ENCODE data around the gene CS.

The CS gene

GRCh38 chr12:56333679-56334489 is 33.8 kb upstream of the CS start, which contains the start of gene PAN2:
Gene PAN2, minus strand, starts transcription at chr12:56334000. Its CDS starts 906 bp downstream, at chr12:56333094.
- Histone ChIP-seq H3K27ac (peak within 1 kb of the TSS; percentile 87), H3K4me1 (ENCODE audit: control insufficient read depth in 1 of 2, insufficient read depth in 1 of 2, low read depth in 1 of 2, low read length in 1 of 2) (peaks cover 24 to 25% of the 10 kb centered on the region in 2 experiments), H3K27me3 (no peaks in the 10 kb centered on the region), H3K9me3 (no peaks in the 10 kb centered on the region), H3K4me3 (ENCODE audit: low read depth in 1 of 2, low read length in 1 of 2) (peak within 1 kb of the TSS; percentile 75 to 90), H3K36me3 (no peaks in the 10 kb centered on the region)
- TF ChIP-seq CTCF (IDR thresholded peaks at IDR 0.05): peak; percentile 27

GRCh38 chr12:56333197-56333678 is 33.1 kb upstream of the CS start:
- no peaks in the 10 kb centered on the region for H3K27me3 ChIP-seq
- H3K4me1 ChIP-seq (ENCODE audit: control insufficient read depth in 1 of 2, insufficient read depth in 1 of 2, low read depth in 1 of 2, low read length in 1 of 2): peaks cover 18 to 19% of the 10 kb centered on the region in 2 experiments
- peak overlapping the region; percentile 75 to 90 for H3K4me3 ChIP-seq (ENCODE audit: low read depth in 1 of 2, low read length in 1 of 2)
- TF ChIP-seq CTCF (IDR thresholded peaks at IDR 0.05): no peak
- H3K27ac ChIP-seq: peak overlapping the region; percentile 87
- H3K9me3 ChIP-seq: no peaks in the 10 kb centered on the region
- peaks cover 3% of the 10 kb centered on the region for H3K36me3 ChIP-seq

- Histone ChIP-seq H3K4me3 (ENCODE audit: low read depth in 1 of 2, low read length in 1 of 2) (peak overlapping the region in 1 of 2 experiments; percentile 75), H3K27ac (peak overlapping the region; percentile 87), H3K27me3 (no peaks in the 10 kb centered on the region), H3K9me3 (no peaks in the 10 kb centered on the region), H3K4me1 (ENCODE audit: control insufficient read depth in 1 of 2, insufficient read depth in 1 of 2, low read depth in 1 of 2, low read length in 1 of 2) (peaks cover 12 to 13% of the 10 kb centered on the region in 2 experiments), H3K36me3 (peaks cover 6% of the 10 kb centered on the region)
- TF ChIP-seq CTCF (IDR thresholded peaks at IDR 0.05): no peak
These were observed 32.5 kb upstream of the CS start for GRCh38 chr12:56332512-56333196.

- no peak for TF ChIP-seq CTCF (IDR thresholded peaks at IDR 0.05)
- no peak overlapping the region for H3K27ac ChIP-seq
These were observed 30.9 kb upstream of the CS start for GRCh38 chr12:56330936-56331490.

GRCh38 chr12:56326533-56326932 is 26.4 kb upstream of the CS start:
- Histone ChIP-seq H3K36me3 (peaks cover 58% of the 10 kb centered on the region), H3K4me1 (ENCODE audit: control insufficient read depth in 1 of 2, insufficient read depth in 1 of 2, low read depth in 1 of 2, low read length in 1 of 2) (no peaks in the 10 kb centered on the region), H3K9me3 (no peaks in the 10 kb centered on the region), H3K4me3 (ENCODE audit: low read depth in 1 of 2, low read length in 1 of 2) (no peak overlapping the region), H3K27me3 (no peaks in the 10 kb centered on the region), H3K27ac (no peak overlapping the region)
- no peak for TF ChIP-seq CTCF (IDR thresholded peaks at IDR 0.05)

More at GRCh38 chr12:56330936-56331490, 30.9 kb upstream of the CS start:
- H3K4me3 ChIP-seq (ENCODE audit: low read depth in 1 of 2, low read length in 1 of 2): no peak overlapping the region
- H3K27me3 ChIP-seq: no peaks in the 10 kb centered on the region
- no peaks in the 10 kb centered on the region for H3K9me3 ChIP-seq
- peaks cover 20% of the 10 kb centered on the region for H3K36me3 ChIP-seq
- peaks cover 11 to 12% of the 10 kb centered on the region in 2 experiments for H3K4me1 ChIP-seq (ENCODE audit: control insufficient read depth in 1 of 2, insufficient read depth in 1 of 2, low read depth in 1 of 2, low read length in 1 of 2)
